Mucosa of descending colon (tissue), 3 donors: ENCODE data around the gene ABHD5. TPM values are rescaled to one million over a fixed set of nuclear protein-coding genes. Genes with fewer than 3 reads are reported as not detected.

Experiments
- ATAC-seq: fragments of 200-7000 bp; cut with Tn5 transposase; one replicate; pipeline ENCODE4 v1.9.1; 2020; ENCODE audit warnings: mild to moderate bottlenecking, moderate library complexity
- DNase-seq, 3 donors: peaks; one replicate each; pipeline ENCODE4 v3.0.0-alpha.2; 2020
- H3K36me3 ChIP-seq: fragments of 200-600 bp; one replicate; pipeline ENCODE4 v1.8.0; 2021; ENCODE audit warnings: low read depth, mild to moderate bottlenecking
- H3K4me1 ChIP-seq: fragments of 200-600 bp; one replicate; pipeline ENCODE4 v1.8.0; 2021; ENCODE audit warnings: low read depth, mild to moderate bottlenecking
- H3K4me3 ChIP-seq: fragments of 200-600 bp; one replicate; pipeline ENCODE4 v1.8.0; 2021; ENCODE audit warnings: mild to moderate bottlenecking
- H3K9me3 ChIP-seq: fragments of 200-600 bp; one replicate; pipeline ENCODE4 v1.8.0; 2021; ENCODE audit warnings: mild to moderate bottlenecking
- intact Hi-C, 2 donors: fragments of 100-400 bp; cut with DNase I in 1 of 2; cut with micrococcal nuclease in 1 of 2; formaldehyde crosslinking; loops; one replicate each; pipeline versions ENCODE4 v1.11.0 to v1.11.1; 2022; cut with DNase I, micrococcal nuclease
- total RNA-seq, 3 donors: library from RNA; stranded (reverse); fragmentation: NEBNext Ultra II Directional in 2 of 3; extraction: Animal tissue kit (Norgen Biotek cat#: 25700) in 2 of 3; gene quantifications; one replicate each; pipeline versions ENCODE4 v1.2.1 to v1.2.4, GENCODE V29; 2021 to 2023
- TF ChIP-seq, protein P1 (sequence below): fragments of 200-600 bp; IDR thresholded peaks from one replicate; pipeline ENCODE4 v1.8.0; 2022; ENCODE audit warnings: antibody characterized with exemption, mild to moderate bottlenecking
- donor health status: DM: no; HTN: no; CAD: no; lungs with moderate emphysema.
- donor health status: DM: no; HTN: no; CAD: no.
- donor health status: DM: no; HTN: yes; CAD: no.

ABHD5 gene
- total RNA-seq, 3 donors from 2014 or later: 27.8 to 44.4 (median 31.7) TPM

DNA sequence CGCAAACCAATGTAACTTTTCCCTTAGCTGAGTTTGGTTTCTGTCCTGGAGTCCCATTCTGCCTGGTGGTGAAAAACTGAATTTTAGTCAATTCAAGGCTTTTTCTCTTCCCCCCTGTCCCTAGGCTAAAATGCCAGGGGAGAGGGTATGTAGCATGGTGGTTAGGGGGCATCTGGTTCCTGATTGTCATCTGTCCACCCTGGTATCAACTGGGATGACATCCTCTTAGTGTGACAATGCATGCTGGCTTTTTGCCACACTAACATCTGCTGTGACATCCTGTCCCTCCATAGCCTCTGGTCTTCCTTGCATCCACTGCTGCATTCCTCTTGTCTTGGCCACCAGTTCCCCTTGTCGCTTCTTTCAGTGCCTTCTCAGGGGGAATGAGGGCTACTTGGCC, 73.7 kb downstream of the ABHD5 start:
- TF ChIP-seq, protein P1, sequence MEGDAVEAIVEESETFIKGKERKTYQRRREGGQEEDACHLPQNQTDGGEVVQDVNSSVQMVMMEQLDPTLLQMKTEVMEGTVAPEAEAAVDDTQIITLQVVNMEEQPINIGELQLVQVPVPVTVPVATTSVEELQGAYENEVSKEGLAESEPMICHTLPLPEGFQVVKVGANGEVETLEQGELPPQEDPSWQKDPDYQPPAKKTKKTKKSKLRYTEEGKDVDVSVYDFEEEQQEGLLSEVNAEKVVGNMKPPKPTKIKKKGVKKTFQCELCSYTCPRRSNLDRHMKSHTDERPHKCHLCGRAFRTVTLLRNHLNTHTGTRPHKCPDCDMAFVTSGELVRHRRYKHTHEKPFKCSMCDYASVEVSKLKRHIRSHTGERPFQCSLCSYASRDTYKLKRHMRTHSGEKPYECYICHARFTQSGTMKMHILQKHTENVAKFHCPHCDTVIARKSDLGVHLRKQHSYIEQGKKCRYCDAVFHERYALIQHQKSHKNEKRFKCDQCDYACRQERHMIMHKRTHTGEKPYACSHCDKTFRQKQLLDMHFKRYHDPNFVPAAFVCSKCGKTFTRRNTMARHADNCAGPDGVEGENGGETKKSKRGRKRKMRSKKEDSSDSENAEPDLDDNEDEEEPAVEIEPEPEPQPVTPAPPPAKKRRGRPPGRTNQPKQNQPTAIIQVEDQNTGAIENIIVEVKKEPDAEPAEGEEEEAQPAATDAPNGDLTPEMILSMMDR: no peak
- H3K36me3 ChIP-seq: no peaks in the 10 kb centered on the region
- no peak for ATAC-seq
- intact Hi-C loops: no loop called here
- no peak for DNase-seq
- no peak overlapping the region for H3K4me3 ChIP-seq
- no peaks in the 10 kb centered on the region for H3K9me3 ChIP-seq
- H3K4me1 ChIP-seq: peaks cover 9% of the 10 kb centered on the region

DNA sequence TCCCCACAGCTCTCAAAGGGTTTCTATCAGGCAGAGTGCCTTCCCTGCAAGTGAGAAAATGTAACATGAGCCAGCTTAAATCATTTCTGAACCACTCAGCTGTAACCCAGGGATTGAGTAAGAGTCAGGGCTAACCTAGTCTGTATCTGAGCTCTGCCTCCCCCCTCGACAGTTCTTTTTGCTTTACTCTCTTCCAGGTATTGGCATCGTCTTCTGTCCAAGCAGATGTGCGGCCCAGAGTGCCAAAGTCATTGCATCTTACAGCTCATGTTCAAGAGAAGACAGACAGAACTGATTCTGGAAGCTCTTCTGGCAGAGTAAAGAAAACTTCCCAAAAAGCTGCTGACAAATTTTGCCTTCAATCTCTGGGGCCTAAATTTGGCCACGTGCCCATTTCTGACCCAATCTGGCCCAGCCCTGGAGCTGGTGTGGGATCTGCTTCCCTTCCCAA, 74.8 kb downstream of the ABHD5 start:
- no peak overlapping the region for H3K4me3 ChIP-seq
- DNase-seq: no peak
- TF ChIP-seq, protein P1: no peak
- intact Hi-C loops: no loop called here
- peaks cover 19% of the 10 kb centered on the region for H3K4me1 ChIP-seq
- H3K9me3 ChIP-seq: no peaks in the 10 kb centered on the region
- no peak for ATAC-seq
- no peaks in the 10 kb centered on the region for H3K36me3 ChIP-seq

GRCh38 chr3:43766672-43767465, 76.1 kb downstream of the ABHD5 start:
- TF ChIP-seq, protein P1: no peak
- DNase-seq: no peak

DNA sequence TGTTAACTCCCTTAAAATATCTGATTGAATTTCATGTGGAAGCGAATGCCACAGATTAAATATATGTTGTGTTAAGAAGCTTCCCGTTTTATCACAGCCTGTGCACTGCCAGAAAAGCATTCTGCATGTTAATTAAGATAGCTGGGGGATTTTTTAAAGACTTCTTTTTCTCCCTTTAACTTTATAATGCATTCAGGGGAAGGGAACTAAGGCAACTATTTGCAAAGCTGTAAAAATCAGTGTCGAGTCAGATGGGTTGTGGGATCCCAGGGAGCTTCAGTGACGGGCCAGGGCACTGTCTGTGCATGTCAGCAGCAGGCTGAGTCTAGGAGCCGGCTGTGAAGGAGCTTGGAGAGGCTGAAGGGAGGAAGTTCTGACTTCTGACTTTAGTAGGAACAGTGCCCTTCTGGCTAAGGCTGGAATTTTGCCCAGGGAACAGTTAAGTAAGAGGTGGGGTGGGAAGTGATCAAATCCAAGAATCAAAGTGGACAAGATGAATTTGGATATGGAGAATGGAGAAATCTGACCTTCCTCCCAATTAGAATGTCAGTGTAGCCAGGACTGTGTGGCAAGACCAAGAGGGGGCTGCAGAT, 77.7 kb downstream of the ABHD5 start:
- no peak for ATAC-seq
- Histone ChIP-seq H3K4me3 (no peak overlapping the region), H3K4me1 (peaks cover 22% of the 10 kb centered on the region), H3K36me3 (no peaks in the 10 kb centered on the region), H3K9me3 (no peaks in the 10 kb centered on the region)
- intact Hi-C loops: no loop called here
- no peak for DNase-seq
- TF ChIP-seq, protein P1: no peak

More at GRCh38 chr3:43766672-43767465, 76.1 kb downstream of the ABHD5 start:
- intact Hi-C loops: no loop called here
- no peak for ATAC-seq
- Histone ChIP-seq H3K4me1 (peaks cover 22% of the 10 kb centered on the region), H3K36me3 (no peaks in the 10 kb centered on the region), H3K9me3 (no peaks in the 10 kb centered on the region), H3K4me3 (no peak overlapping the region)

DNA sequence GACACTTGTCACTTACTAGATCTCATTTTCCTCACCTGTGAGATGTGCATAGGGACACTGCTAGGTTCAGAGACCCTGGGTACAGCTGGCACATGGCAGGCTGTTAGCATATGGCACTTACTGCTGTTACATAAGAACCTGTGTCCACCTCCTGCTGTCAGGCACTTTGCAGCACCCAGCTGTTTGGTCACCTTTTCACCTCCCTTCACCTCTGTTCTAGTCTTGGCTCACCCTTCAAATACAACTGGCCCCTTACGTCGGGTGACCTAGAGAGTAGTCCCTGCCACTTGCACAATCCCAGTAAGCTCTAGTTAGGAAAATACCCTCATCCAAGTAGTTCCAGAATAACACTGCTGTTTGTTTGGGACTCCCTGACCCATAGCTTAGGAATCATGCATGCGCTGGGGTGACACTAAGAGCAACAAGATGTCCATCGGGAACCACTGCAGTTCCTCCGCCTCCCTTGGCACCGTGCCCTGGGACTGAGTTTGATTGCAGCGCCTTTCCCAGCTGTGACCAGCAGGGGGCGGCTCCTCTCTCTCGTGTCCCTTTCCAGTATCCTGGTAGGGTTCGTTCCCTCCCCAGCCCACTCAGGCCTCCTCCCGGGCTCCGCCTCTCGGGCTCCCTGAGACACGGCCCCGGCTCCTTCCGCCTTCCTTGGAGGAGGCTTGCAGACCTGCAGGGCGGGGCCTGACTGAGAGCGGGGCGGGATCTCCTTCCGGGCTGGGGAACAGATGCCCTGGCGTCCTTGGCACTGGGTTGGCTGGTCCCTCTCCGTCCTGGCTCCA, 78.6 kb downstream of the ABHD5 start:
- Histone ChIP-seq H3K4me3 (no peak overlapping the region), H3K4me1 (peaks cover 22% of the 10 kb centered on the region), H3K36me3 (no peaks in the 10 kb centered on the region), H3K9me3 (no peaks in the 10 kb centered on the region)
- intact Hi-C loops: no loop called here
- ATAC-seq (peak; percentile 96), DNase-seq (peak; percentile 98 to 100 (median 99))
- TF ChIP-seq, protein P1: peak; percentile 94
